Activated B cell treated with CpG ODN at 0.5 μM for 24 hours (primary cell): ENCODE measurements around the gene IL5. TPM values are rescaled to one million over a fixed set of nuclear protein-coding genes. Genes with fewer than 3 reads are reported as not detected.

Source experiments
- ATAC-seq: fragments of 200-7000 bp; cut with Tn5 transposase; one replicate; pipeline ENCODE4 v1.10.0; 2021; ENCODE audit warnings: low read depth, mild to moderate bottlenecking, moderate library complexity
- CTCF ChIA-PET: fragments of 350-600 bp; sonication (Branson Sonifier 250); formaldehyde crosslinking; loops from one replicate; lab custom pipeline; 2021; ENCODE audit warnings: antibody characterized with exemption; lab: Charles Lee
- POLR2A ChIA-PET: fragments of 350-600 bp; sonication (Branson Sonifier 250); formaldehyde crosslinking; loops from one replicate; lab custom pipeline; 2021; ENCODE audit warnings: antibody characterized with exemption; lab: Charles Lee
- DNase-seq: peaks from one replicate; pipeline ENCODE4 v3.0.0; 2022
- H3K27ac Mint-ChIP-seq: one replicate; pipeline ENCODE4 v1.8.0; 2020; ENCODE audit warnings: mixed read lengths
- H3K27me3 Mint-ChIP-seq: one replicate; pipeline ENCODE4 v1.8.0; 2021; ENCODE audit warnings: mixed read lengths
- H3K36me3 Mint-ChIP-seq: one replicate; pipeline ENCODE4 v1.8.0; 2021; ENCODE audit warnings: low read depth, mixed read lengths
- H3K4me1 Mint-ChIP-seq: one replicate; pipeline ENCODE4 v1.8.0; 2021; ENCODE audit warnings: mixed read lengths
- H3K4me3 Mint-ChIP-seq: one replicate; pipeline ENCODE4 v1.8.0; 2020; ENCODE audit warnings: mild to moderate bottlenecking, mixed read lengths
- H3K9me3 Mint-ChIP-seq: one replicate; pipeline ENCODE4 v1.8.0; 2020; ENCODE audit warnings: mixed read lengths
- intact Hi-C: fragments of 100-400 bp; cut with micrococcal nuclease; formaldehyde crosslinking; loops from one replicate; pipeline ENCODE4 v1.15.1; 2024
- total RNA-seq: library from RNA; stranded (reverse); gene quantifications from 2 replicates; pipeline ENCODE4 v1.2.3, GENCODE V29; 2022
- TF ChIP-seq, protein P1 (sequence below): fragments of 200-600 bp; IDR thresholded peaks from one replicate; pipeline ENCODE4 v1.8.0; 2022; ENCODE audit warnings: antibody characterized with exemption, mild to moderate bottlenecking

Gene IL5
- total RNA-seq, 1 donor from 2014 or later: not detected

DNA sequence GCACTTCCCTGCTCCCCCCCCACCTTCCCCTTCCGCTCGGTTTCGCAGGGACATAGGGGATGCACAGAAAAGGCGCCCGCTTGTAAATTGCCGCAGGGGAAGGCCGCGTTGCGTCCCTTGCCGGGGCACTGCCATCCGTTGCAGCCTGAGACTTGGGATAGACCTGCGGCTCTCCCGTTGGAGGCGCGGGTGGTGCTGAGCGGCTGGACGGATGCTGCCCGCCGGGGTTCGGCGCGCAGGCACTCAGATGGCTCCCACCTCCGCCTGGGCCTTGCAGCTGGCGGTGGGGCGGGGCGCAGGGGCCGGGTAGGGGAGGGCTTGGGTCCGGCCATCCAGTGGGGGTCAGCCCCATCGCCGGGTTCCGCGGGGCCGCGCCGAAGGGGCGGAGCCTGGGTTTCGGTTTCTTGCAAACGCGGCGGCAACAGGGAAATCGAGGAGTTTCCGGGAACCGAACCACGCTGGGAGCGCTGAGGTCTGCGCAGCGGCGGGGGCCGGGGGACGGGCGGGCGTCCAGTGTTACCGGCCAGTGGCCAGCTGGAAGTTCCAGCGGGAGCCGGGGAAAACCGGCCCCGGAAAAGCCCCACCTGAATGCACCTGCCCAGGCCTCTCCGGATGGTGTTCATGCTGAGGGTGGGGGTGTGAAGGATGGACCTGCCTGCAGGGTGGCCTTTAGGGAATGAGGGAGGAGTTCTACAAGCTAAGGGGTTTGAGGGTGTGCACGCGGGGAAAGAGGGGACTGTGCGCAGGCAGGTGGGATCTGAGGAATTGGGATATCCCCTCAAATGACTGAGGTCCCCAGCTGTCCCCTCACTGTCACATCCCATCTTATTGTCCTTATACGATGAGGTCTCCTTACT, 46.5 kb downstream of the IL5 start:
- DNase-seq: peak; percentile 59
- intact Hi-C loops: loop anchor here (1.0 to 10.0 kb wide), 5 partner anchors 76 to 608 kb away; partner anchors contain the start of gene AFF4
- H3K36me3 Mint-ChIP-seq: no peaks in the 10 kb centered on the region
- peaks cover 65% of the 10 kb centered on the region for H3K4me1 Mint-ChIP-seq
- ChIA-PET POLR2A (interaction anchor here (0.6 to 11.7 kb wide), 38 partner anchors 8 to 1730 kb away, joined by 3 to 461 read pairs (median 9); partner anchors contain the start of genes AFF4, GDF9, HSPA4 and IRF1), CTCF (interaction anchor here (0.9 to 12.1 kb wide), 11 partner anchors 17 to 109 kb away, joined by 3 to 253 read pairs (median 5); no protein-coding TSS in a partner anchor)
- TF ChIP-seq, protein P1, sequence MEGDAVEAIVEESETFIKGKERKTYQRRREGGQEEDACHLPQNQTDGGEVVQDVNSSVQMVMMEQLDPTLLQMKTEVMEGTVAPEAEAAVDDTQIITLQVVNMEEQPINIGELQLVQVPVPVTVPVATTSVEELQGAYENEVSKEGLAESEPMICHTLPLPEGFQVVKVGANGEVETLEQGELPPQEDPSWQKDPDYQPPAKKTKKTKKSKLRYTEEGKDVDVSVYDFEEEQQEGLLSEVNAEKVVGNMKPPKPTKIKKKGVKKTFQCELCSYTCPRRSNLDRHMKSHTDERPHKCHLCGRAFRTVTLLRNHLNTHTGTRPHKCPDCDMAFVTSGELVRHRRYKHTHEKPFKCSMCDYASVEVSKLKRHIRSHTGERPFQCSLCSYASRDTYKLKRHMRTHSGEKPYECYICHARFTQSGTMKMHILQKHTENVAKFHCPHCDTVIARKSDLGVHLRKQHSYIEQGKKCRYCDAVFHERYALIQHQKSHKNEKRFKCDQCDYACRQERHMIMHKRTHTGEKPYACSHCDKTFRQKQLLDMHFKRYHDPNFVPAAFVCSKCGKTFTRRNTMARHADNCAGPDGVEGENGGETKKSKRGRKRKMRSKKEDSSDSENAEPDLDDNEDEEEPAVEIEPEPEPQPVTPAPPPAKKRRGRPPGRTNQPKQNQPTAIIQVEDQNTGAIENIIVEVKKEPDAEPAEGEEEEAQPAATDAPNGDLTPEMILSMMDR: no peak
- H3K9me3 Mint-ChIP-seq: no peaks in the 10 kb centered on the region
- ATAC-seq: peak; percentile 13
- H3K27me3 Mint-ChIP-seq: no peaks in the 10 kb centered on the region
- H3K4me3 Mint-ChIP-seq: peak overlapping the region; percentile 92
- H3K27ac Mint-ChIP-seq: peak overlapping the region; percentile 96

DNA sequence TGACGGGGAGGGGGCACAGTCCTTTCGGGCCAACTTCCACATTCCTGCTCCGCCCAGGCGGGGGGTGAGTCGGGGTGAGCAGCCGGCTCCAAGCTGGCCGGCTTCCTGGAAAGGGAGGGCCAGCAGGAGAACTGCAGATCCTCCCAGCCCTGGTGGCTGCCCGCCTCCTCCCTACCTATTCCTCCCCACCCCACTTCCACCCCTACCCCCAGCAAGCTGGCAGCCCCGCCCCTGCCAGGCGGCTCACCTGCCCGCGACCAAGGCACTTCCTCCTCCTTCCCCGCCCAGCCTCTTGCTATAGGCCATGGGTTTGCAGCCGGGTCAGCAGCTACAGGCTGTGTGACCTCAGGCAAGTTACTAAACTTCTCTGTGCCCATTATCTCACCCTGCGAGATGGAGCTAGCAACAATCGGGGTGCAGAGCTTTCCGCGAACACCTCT, 47.1 kb downstream of the IL5 start:
- POLR2A ChIA-PET: interaction anchor here (0.6 to 11.7 kb wide), 39 partner anchors 7 to 1731 kb away, joined by 3 to 461 read pairs (median 9); partner anchors contain the start of genes AFF4, GDF9, HSPA4 and IRF1
- H3K27ac Mint-ChIP-seq: peak overlapping the region; percentile 96

DNA sequence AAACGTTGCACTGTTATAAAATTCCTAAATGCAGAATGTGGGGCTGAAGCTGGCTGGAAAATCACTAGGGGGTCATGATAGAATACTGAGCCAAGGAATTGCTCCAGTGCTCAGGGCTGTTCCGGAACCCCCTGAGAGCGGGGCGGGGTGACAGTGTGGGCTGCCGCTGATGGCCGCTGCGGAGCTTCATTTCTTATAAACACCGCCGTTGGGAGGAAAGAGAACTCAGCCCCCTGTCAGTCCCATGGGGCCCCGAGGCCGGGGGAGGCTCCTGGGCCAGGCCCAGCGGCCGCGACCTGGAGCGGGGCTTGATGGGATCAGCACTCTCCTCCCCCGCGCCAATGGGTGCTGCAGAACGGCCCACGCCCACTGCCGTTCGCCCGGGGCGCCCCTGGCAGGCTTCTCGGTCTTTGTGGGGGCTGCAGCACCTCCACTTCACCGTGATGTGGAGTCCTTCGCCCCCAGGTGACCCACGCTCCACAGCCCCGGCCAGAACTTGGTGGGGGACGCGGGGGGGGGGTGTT, 47.6 kb downstream of the IL5 start:
- H3K4me1 Mint-ChIP-seq: peaks cover 64% of the 10 kb centered on the region
- DNase-seq: peak; percentile 79
- no peaks in the 10 kb centered on the region for H3K27me3 Mint-ChIP-seq
- peak overlapping the region; percentile 92 for H3K4me3 Mint-ChIP-seq
- TF ChIP-seq, protein P1: no peak
- intact Hi-C loops: loop anchor here (1.0 to 10.0 kb wide), 7 partner anchors 70 to 609 kb away; partner anchors contain the start of gene AFF4
- no peaks in the 10 kb centered on the region for H3K9me3 Mint-ChIP-seq
- peak; percentile 63 for ATAC-seq
- POLR2A ChIA-PET: interaction anchor here (0.6 to 11.7 kb wide), 34 partner anchors 7 to 1731 kb away, joined by 3 to 461 read pairs (median 10); partner anchors contain the start of genes AFF4, IRF1, KIF3A and RAD50
- H3K36me3 Mint-ChIP-seq: no peaks in the 10 kb centered on the region
- CTCF ChIA-PET: interaction anchor here (0.8 to 12.1 kb wide), 12 partner anchors 10 to 108 kb away, joined by 3 to 253 read pairs (median 5); no protein-coding TSS in a partner anchor
- peak overlapping the region; percentile 96 for H3K27ac Mint-ChIP-seq

More for the DNA sequence above, 47.1 kb downstream of the IL5 start:
- intact Hi-C loops: loop anchor here (1.0 to 10.0 kb wide), 5 partner anchors 75 to 609 kb away; partner anchors contain the start of gene AFF4
- ATAC-seq (peak; percentile 67), DNase-seq (peak; percentile 76)
- H3K4me1 Mint-ChIP-seq: peaks cover 69% of the 10 kb centered on the region
- peak overlapping the region; percentile 92 for H3K4me3 Mint-ChIP-seq
- TF ChIP-seq, protein P1: no peak
- no peaks in the 10 kb centered on the region for H3K27me3 Mint-ChIP-seq
- H3K9me3 Mint-ChIP-seq: no peaks in the 10 kb centered on the region
- no peaks in the 10 kb centered on the region for H3K36me3 Mint-ChIP-seq
- CTCF ChIA-PET: interaction anchor here (0.9 to 12.1 kb wide), 11 partner anchors 16 to 108 kb away, joined by 3 to 253 read pairs (median 5); no protein-coding TSS in a partner anchor

DNA sequence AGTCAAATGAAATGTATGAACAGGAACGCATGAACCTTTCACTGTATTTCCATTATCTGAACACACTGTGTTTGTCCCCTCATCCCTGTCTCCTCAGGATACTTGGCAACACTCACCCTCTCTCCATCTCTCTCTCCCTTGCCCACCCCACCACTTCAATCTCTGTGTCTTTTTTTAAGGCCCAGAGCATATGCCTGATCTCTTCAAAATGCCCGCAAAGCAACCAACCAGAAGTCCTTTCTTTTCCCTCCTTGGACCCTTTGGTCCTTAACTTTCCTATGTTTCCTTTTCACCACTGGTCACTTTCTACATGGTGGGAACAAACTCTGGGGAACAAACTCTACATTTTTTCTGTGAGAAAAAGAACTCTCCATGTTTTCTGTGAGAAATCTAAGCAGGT, 49.5 kb downstream of the IL5 start:
- Mint-ChIP-seq H3K4me1 (peaks cover 57% of the 10 kb centered on the region), H3K27ac (peak overlapping the region; percentile 96), H3K36me3 (peaks cover 12% of the 10 kb centered on the region), H3K27me3 (no peaks in the 10 kb centered on the region), H3K9me3 (no peaks in the 10 kb centered on the region), H3K4me3 (no peak overlapping the region)
- TF ChIP-seq, protein P1: no peak
- intact Hi-C loops: loop anchor here (10.0 kb wide), 1 partner anchor 611 kb away; no protein-coding TSS in a partner anchor
- ChIA-PET CTCF (interaction anchor here (1.0 to 1.2 kb wide), 2 partner anchors 67 to 107 kb away, joined by 3 to 4 read pairs; no protein-coding TSS in a partner anchor), POLR2A (interaction anchor here (5.2 to 11.7 kb wide), 3 partner anchors 18 to 83 kb away, joined by 140 to 461 read pairs (median 286); no protein-coding TSS in a partner anchor)
- no peak for ATAC-seq
- no peak for DNase-seq
